HepG2 (cell line): ENCODE measurements around the gene TNS1. TPM values are rescaled to one million over a fixed set of nuclear protein-coding genes. Genes with fewer than 3 reads are reported as not detected.
A peak's percentile ranks its signal among the peaks of the same experiment; 100 is the strongest.

Experiments
- HNF4G ChIP-seq, 2 experiments: sonication (generic) in 1 of 2; formaldehyde crosslinking in 1 of 2; IDR thresholded peaks; 2 replicates each; pipeline versions ENCODE4 v1.4.0 to v1.6.1; 2011 to 2020; ENCODE audit warnings: borderline replicate concordance in 2 of 2, low read depth in 2 of 2, mild to moderate bottlenecking in 2 of 2, low read length in 1 of 2, missing genetic modification reagents in 1 of 2, moderate library complexity in 1 of 2
- IKZF1 ChIP-seq: fragments of 450-650 bp; IDR thresholded peaks from 2 replicates; pipeline ENCODE4 v1.7.1; 2016
- MTF2 ChIP-seq: sonication (generic); formaldehyde crosslinking; IDR thresholded peaks from 2 replicates; pipeline ENCODE4 v1.5.0; 2020; ENCODE audit warnings: missing genetic modification reagents, borderline replicate concordance
- PAX8 ChIP-seq: sonication (generic); formaldehyde crosslinking; IDR thresholded peaks from 2 replicates; pipeline ENCODE4 v1.8.0; 2022; ENCODE audit warnings: mild to moderate bottlenecking, missing genetic modification reagents, borderline replicate concordance
- PCBP2 ChIP-seq: fragments of 200-400 bp; formaldehyde crosslinking; optimal IDR thresholded peaks from 2 replicates; pipeline ENCODE3; 2018; ENCODE audit warnings: low read length, low read depth; ENCODE audit not compliant: poor library complexity, severe bottlenecking
- PHB2 ChIP-seq: fragments of 450-650 bp; IDR thresholded peaks from 2 replicates; pipeline ENCODE4 v1.6.1; 2018; ENCODE audit not compliant: partially characterized antibody
- SKI ChIP-seq: fragments of 450-650 bp; IDR thresholded peaks from one replicate; pipeline ENCODE4 v1.6.1; 2018; ENCODE audit warnings: mild to moderate bottlenecking; ENCODE audit not compliant: partially characterized antibody
- SMC3 ChIP-seq: IDR thresholded peaks from 2 replicates; pipeline ENCODE4 v1.6.1; 2011; ENCODE audit warnings: low read length, improper control_type of control experiment
- SP2 ChIP-seq: sonication (generic); formaldehyde crosslinking; IDR thresholded peaks from 2 replicates; pipeline ENCODE4 v1.5.1; 2020; ENCODE audit warnings: mild to moderate bottlenecking, missing genetic modification reagents
- ZFP36L1 ChIP-seq: sonication (generic); formaldehyde crosslinking; IDR thresholded peaks from 2 replicates; pipeline ENCODE4 v1.8.0; 2022; ENCODE audit warnings: mild to moderate bottlenecking, missing genetic modification reagents, moderate library complexity
- ZFP62 ChIP-seq: sonication (generic); formaldehyde crosslinking; IDR thresholded peaks from 2 replicates; pipeline ENCODE4 v1.4.0; 2020; ENCODE audit warnings: missing genetic modification reagents
- ZNF138 ChIP-seq: sonication (generic); formaldehyde crosslinking; IDR thresholded peaks from 2 replicates; pipeline ENCODE4 v1.5.0; 2020; ENCODE audit warnings: mild to moderate bottlenecking, low read depth, missing genetic modification reagents
- ZNF619 ChIP-seq: sonication (generic); formaldehyde crosslinking; IDR thresholded peaks from 2 replicates; pipeline ENCODE4 v1.4.0; 2020; ENCODE audit warnings: mild to moderate bottlenecking, missing genetic modification reagents
- ZNF777 ChIP-seq: sonication (generic); formaldehyde crosslinking; IDR thresholded peaks from 2 replicates; pipeline ENCODE4 v1.4.0; 2020; ENCODE audit warnings: missing genetic modification reagents
- polyA plus RNA-seq, 8 experiments: library from polyadenylated mRNA; depleted of rRNA in 3 of 8; stranded (reverse) in 7 of 8; unstranded in 1 of 8; fragments of >200 nt; fragmentation: Illumina TruSeq in 4 of 8; extraction: Trizol in 4 of 8; gene quantifications; 2 replicates each; pipeline versions ENCODE4 v1.2.1 to v1.2.3, GENCODE V29; 2011 to 2016; ENCODE audit warnings: low read depth in 4 of 8, missing spikeins in 1 of 8, mixed read lengths in 1 of 8; ENCODE audit not compliant: insufficient read depth in 1 of 8
- total RNA-seq, 5 experiments: library from RNA; depleted of rRNA; stranded (reverse); fragments of >200 nt; fragmentation: Illumina TruSeq; extraction: Trizol; gene quantifications; 2 replicates each; pipeline ENCODE4 v1.2.3, GENCODE V29; 2016; ENCODE audit warnings: low read depth in 1 of 5
- TF ChIP-seq, protein P1 (sequence below): sonication (generic); formaldehyde crosslinking; IDR thresholded peaks from 2 replicates; pipeline ENCODE4 v1.5.1; 2020; ENCODE audit warnings: mild to moderate bottlenecking, missing genetic modification reagents, borderline replicate concordance
- TF ChIP-seq, protein P2 (sequence below): sonication (generic); formaldehyde crosslinking; IDR thresholded peaks from 2 replicates; pipeline ENCODE4 v1.4.0; 2020; ENCODE audit warnings: low read depth, missing genetic modification reagents
- TF ChIP-seq, protein P3 (sequence below): IDR thresholded peaks from 2 replicates; pipeline ENCODE4 v1.6.1; 2012; ENCODE audit warnings: low read length, improper control_type of control experiment
- TF ChIP-seq, protein P4 (sequence below): sonication (generic); formaldehyde crosslinking; conservative IDR thresholded peaks from 2 replicates; pipeline ENCODE4 v1.4.0; 2020; ENCODE audit warnings: missing genetic modification reagents

The TNS1 gene
- total and polyA plus RNA-seq, 2 of the 13 experiments (the other 11 are each of a cell fraction or from before 2014, with no cell fraction given): 1.9 to 118 TPM

DNA sequence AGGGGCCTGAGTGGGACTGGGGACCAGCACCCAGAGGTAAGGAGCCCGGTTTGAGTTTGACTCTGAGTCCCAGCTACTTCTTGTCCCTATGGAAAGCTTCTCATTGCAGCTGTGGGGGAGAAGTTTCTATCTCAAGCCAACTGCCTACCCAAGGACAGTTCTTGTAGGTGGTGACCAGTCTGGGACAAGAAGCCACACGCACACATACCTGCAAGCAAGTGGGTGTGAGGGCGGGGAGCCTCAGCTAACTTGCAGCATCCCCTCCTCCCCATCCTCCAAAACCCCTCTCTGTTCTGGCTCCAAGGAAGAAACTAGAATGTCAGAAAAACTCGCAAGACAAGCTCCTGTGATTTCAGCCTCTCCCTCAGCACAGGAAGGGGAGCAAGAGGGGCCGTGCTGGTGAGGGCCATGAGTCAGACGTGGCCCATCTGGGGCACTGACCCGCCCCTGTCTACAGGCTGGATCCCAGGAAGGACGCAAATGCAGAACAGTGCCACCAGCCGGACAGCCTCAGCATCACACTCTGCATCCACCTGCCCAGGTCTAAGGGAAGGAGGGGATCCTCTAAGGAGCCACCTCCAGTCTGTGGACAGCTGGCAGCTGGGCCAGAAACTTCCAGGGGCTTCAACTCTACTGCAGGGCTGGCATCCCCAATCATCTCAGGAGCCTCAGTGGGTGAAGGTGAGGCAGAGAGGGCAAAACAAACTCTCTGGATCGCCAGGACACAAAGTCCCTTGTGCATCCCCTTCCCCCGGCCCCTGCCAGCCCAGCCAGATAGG lies 103.4 kb downstream of the TNS1 start (continued):
- TF ChIP-seq, protein P1, sequence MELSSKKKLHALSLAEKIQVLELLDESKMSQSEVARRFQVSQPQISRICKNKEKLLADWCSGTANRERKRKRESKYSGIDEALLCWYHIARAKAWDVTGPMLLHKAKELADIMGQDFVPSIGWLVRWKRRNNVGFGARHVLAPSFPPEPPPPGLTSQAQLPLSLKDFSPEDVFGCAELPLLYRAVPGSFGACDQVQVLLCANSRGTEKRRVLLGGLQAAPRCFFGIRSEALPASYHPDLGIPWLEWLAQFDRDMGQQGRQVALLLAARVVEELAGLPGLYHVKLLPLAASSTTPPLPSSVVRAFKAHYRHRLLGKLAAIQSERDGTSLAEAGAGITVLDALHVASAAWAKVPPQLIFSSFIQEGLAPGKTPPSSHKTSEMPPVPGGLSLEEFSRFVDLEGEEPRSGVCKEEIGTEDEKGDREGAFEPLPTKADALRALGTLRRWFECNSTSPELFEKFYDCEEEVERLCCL (CRISPR knock-in tag): no peak
- TF ChIP-seq PAX8 (CRISPR knock-in tag): no peak
- TF ChIP-seq MTF2 (CRISPR knock-in tag): no peak
- TF ChIP-seq ZNF619 (CRISPR knock-in tag): no peak
- TF ChIP-seq ZNF777: 0 out of 2 replicates have a peak, but pooled peaks have one; percentile 30
- peak; percentile 62 for TF ChIP-seq SMC3
- no peak for TF ChIP-seq HNF4G (IDR thresholded peaks at IDR 0.05; ENCODE audit: borderline replicate concordance, low read depth, low read length)
- TF ChIP-seq HNF4G (CRISPR knock-in tag; IDR thresholded peaks at IDR 0.05; ENCODE audit: borderline replicate concordance, low read depth): no peak; the same call in 1 of the 2 replicates
- TF ChIP-seq PHB2: no peak
- no peak for TF ChIP-seq ZNF138 (CRISPR knock-in tag)
- TF ChIP-seq SP2 (CRISPR knock-in tag): no peak
- TF ChIP-seq, protein P2, sequence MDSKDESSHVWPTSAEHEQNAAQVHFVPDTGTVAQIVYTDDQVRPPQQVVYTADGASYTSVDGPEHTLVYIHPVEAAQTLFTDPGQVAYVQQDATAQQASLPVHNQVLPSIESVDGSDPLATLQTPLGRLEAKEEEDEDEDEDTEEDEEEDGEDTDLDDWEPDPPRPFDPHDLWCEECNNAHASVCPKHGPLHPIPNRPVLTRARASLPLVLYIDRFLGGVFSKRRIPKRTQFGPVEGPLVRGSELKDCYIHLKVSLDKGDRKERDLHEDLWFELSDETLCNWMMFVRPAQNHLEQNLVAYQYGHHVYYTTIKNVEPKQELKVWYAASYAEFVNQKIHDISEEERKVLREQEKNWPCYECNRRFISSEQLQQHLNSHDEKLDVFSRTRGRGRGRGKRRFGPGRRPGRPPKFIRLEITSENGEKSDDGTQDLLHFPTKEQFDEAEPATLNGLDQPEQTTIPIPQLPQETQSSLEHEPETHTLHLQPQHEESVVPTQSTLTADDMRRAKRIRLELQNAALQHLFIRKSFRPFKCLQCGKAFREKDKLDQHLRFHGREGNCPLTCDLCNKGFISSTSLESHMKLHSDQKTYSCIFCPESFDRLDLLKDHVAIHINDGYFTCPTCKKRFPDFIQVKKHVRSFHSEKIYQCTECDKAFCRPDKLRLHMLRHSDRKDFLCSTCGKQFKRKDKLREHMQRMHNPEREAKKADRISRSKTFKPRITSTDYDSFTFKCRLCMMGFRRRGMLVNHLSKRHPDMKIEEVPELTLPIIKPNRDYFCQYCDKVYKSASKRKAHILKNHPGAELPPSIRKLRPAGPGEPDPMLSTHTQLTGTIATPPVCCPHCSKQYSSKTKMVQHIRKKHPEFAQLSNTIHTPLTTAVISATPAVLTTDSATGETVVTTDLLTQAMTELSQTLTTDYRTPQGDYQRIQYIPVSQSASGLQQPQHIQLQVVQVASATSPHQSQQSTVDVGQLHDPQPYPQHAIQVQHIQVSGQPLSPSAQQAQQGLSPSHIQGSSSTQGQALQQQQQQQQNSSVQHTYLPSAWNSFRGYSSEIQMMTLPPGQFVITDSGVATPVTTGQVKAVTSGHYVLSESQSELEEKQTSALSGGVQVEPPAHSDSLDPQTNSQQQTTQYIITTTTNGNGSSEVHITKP (CRISPR knock-in tag): peak; percentile 71
- TF ChIP-seq, protein P3, sequence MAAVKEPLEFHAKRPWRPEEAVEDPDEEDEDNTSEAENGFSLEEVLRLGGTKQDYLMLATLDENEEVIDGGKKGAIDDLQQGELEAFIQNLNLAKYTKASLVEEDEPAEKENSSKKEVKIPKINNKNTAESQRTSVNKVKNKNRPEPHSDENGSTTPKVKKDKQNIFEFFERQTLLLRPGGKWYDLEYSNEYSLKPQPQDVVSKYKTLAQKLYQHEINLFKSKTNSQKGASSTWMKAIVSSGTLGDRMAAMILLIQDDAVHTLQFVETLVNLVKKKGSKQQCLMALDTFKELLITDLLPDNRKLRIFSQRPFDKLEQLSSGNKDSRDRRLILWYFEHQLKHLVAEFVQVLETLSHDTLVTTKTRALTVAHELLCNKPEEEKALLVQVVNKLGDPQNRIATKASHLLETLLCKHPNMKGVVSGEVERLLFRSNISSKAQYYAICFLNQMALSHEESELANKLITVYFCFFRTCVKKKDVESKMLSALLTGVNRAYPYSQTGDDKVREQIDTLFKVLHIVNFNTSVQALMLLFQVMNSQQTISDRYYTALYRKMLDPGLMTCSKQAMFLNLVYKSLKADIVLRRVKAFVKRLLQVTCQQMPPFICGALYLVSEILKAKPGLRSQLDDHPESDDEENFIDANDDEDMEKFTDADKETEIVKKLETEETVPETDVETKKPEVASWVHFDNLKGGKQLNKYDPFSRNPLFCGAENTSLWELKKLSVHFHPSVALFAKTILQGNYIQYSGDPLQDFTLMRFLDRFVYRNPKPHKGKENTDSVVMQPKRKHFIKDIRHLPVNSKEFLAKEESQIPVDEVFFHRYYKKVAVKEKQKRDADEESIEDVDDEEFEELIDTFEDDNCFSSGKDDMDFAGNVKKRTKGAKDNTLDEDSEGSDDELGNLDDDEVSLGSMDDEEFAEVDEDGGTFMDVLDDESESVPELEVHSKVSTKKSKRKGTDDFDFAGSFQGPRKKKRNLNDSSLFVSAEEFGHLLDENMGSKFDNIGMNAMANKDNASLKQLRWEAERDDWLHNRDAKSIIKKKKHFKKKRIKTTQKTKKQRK: no peak
- TF ChIP-seq PCBP2: no peak
- TF ChIP-seq ZFP62 (CRISPR knock-in tag): no peak
- no peak for TF ChIP-seq IKZF1
- no peak for TF ChIP-seq ZFP36L1 (CRISPR knock-in tag)
- TF ChIP-seq, protein P4, sequence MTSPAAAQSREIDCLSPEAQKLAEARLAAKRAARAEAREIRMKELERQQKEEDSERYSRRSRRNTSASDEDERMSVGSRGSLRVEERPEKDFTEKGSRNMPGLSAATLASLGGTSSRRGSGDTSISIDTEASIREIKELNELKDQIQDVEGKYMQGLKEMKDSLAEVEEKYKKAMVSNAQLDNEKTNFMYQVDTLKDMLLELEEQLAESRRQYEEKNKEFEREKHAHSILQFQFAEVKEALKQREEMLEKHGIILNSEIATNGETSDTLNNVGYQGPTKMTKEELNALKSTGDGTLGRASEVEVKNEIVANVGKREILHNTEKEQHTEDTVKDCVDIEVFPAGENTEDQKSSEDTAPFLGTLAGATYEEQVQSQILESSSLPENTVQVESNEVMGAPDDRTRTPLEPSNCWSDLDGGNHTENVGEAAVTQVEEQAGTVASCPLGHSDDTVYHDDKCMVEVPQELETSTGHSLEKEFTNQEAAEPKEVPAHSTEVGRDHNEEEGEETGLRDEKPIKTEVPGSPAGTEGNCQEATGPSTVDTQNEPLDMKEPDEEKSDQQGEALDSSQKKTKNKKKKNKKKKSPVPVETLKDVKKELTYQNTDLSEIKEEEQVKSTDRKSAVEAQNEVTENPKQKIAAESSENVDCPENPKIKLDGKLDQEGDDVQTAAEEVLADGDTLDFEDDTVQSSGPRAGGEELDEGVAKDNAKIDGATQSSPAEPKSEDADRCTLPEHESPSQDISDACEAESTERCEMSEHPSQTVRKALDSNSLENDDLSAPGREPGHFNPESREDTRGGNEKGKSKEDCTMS: no peak
- TF ChIP-seq SKI: peak; percentile 74
